NCI-H1092 treated with DMSO at 0.1 percent for 48 hours (cell line): Measurements from ENCODE around the gene HPSE2.
"Not testable (repeated sequence)": the region's sequence is repeated elsewhere in the genome, so short reads cannot be mapped to it uniquely, and the experiment has no call there.

Experiments
- DNase-seq: peaks from one replicate; lab custom pipeline; 2025; lab: John Stamatoyannopoulos, UW

Gene HPSE2

DNA sequence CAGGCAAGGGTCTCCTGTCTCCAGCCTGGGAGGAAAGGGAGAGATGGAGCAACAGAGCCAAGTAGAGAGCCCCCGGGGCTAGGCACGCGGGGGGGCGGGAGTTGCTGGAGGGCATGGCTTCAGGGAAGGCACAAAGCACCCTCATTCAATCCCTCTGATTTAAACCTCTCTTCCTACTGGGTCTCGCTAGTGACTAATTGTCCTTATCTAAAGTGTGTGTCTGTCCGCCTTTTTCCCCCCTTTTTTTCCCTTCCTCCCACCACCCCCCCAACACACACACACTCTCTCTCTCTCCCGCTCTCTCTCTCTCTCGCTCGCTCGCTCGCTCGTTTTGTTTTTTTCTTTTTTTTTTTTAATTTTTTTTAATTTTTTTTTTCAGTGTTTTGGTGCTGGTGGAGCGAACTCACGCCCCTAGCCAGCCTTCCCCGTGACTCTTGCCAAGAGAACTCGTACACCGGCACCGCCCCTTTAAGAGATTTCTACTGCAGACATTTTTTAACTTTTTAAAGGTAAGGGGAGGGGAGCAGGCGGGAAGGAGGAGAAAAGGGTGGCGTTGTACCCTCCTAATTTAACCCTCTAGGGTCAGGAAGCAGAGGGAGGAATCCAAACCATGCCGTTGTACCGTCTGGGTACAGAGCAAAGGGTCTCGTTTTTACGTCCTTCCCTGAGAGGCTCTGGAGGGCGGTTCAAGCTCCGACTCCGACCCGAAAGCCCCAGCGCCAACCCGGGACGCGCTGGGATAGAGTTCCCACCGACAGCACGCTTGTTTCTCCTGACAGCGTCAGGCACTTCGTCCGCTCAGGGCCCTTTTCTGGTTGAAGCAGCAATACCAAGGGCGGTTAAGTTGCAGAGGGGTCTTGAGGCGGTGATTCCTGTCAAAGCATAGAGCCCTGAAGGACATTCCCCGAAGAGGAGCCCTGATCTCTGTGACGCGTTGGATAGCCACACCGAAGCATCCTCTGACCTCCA is at the start of gene HPSE2:
HPSE2 (minus strand) TSS at position 195 of the 969 bp plus-strand sequence.
- DNase-seq, result no peak

DNA sequence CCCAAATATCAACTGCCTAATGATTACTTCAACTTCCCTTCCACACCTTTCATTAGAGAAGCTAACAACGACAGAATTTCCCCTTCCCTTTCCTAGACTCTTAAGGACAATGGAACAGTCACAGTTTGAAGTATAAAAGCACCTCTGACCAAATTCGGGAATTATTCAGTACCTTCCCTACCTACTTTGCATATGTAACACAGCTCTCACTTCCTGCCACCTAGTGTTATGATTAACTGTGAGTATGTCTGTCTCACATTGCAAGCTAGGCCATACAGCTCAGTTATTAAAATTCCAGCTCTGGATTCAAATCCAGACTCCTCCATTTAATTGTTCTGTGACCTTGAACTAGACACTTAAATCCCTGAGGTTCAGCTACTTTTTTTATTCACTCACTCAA is 44.8 kb upstream of the HPSE2 start:
- DNase-seq, result no peak

DNA sequence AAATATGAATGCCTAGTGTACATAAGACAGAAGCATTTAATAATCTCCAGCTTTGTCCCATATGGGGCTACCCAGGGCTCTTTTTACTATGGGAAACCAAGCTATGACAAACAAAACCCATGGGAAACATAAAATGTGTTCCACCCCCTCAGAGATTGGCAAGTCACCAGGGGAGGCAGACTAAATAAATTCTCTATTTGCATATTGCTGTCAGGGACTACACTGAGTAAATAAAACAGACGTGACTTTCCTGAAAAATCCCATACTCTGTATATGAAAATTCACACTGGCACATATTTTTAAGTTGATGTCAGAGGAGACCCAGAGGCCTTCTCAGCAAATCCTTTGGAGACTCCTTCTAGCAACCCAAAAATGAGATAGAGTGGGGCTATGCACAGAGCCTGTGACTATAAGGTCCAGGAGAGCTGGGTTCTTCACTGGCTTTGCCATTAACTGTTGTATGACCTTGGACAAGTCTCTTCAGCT is 44.0 kb upstream of the HPSE2 start:
- DNase-seq, result no peak

DNA sequence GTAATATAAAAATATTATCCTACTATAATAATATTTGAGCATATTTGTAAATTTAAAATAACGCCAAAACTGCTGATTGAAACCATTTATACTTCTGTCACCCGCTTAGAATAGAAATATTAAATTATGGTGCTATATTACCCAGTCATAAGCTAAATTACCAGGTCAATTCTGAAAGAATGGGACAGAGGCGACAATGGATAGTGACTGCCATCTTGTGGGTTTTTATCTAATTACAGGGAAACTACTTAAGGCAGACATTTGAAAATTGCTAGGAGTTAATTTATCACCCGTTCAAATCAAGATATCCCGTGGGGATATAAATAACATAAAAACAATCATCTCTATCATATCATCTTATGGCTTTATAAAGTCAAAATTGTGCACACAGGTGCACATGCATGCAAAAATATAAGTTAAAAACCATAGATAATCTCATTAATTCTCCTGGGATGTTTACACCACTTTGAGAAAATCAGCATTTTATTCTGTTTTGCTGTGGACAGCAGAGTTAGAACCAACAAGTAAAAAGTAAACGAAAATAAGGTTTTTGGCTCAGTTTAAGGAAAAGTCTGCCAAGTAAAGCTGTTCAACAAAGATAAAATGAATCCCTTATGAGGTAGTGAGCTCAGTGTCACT is 41.3 kb upstream of the HPSE2 start:
- DNase-seq, result no peak

DNA sequence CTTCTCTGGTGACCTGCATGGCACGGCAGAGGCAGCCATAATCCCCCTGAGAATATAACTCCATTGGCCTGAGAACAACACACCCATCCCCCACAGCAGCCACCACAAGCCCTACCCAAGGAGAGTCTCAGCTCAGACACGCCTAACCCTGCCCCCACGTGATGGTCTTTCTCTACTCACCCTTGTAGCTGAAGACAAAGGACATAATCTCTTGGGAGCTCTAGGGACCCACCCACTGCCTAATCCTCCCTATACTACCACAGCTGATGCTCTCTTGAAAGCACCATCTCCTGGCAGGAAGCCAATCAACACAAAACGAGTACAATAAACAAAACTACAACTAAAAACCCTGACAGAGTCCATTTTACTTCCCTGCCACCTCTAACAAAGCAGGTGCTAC is 30.7 kb upstream of the HPSE2 start:
- DNase-seq, result peak; percentile 1

DNA sequence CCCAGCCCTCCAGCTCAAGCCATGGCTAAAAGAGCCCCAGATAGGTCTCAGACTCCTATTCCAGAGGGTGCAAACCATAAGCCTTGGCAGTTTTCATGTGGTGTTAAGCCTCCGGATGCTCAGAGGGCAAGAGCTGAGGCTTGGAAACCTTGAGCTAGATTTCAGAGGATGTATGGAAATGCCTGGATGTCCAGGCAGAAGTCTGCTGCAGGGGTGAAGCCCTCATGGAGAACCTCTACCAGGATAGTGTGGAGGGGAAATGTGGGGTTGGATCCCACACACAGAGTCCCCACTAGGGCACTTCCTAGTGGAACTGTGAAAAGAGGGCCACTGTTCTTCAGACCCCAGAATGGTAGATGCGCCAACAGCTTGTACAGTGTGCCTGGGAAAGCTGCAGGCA is 13.2 kb upstream of the HPSE2 start:
- no peak for DNase-seq

DNA sequence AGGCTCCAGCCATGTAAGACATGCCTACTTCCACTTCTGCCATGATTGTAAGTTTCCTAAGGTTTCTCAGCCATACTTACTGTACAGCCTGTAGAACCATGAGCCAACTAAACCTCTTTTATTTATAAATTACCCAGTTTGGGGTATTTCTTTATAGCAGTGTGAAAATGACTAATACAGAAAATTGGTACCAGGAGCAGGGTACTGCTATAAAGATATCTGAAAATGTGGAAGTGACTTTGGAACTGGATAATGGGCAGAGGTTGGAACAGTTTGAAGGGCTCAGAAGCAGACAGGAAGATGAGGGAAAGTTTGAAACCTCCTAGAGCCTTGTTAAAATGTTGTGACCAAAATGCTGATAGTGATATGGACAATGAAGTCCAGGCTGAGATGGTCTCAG is 12.2 kb upstream of the HPSE2 start:
- DNase-seq, result not testable (repeated sequence)

DNA sequence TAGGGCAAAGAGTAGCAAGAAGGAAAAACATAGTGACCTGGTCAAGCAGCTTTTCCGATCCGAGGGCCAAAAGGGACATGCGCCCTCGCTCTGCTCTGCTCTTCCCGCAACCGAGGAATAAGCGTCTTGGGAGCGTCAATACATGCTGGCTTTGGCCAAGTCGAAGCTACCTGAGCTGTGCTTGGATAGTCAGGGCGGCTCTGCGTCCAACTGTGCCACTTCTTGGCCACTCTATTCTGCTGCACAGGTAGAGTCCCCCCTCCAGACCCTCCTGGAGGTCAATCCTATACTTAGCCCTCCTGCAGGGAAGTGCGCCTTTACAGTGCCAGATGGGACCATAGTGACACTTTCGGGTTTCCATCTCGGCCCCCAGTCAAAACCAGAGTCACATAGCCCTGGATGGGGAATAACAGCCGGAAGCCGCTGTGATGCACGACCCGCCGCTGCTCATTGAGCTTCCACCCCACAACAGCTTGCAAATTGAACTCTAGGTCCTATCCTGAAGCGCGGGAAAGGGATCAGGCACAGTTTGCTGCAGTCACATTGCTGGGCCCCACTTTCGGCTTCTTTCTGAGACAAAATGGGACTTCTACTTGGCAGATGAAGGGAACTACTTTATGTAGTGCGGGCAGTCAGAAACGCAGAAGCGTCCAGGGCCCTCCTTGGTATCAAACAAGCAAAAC is 1.1 kb upstream of the HPSE2 start:
- DNase-seq, result no peak

DNA sequence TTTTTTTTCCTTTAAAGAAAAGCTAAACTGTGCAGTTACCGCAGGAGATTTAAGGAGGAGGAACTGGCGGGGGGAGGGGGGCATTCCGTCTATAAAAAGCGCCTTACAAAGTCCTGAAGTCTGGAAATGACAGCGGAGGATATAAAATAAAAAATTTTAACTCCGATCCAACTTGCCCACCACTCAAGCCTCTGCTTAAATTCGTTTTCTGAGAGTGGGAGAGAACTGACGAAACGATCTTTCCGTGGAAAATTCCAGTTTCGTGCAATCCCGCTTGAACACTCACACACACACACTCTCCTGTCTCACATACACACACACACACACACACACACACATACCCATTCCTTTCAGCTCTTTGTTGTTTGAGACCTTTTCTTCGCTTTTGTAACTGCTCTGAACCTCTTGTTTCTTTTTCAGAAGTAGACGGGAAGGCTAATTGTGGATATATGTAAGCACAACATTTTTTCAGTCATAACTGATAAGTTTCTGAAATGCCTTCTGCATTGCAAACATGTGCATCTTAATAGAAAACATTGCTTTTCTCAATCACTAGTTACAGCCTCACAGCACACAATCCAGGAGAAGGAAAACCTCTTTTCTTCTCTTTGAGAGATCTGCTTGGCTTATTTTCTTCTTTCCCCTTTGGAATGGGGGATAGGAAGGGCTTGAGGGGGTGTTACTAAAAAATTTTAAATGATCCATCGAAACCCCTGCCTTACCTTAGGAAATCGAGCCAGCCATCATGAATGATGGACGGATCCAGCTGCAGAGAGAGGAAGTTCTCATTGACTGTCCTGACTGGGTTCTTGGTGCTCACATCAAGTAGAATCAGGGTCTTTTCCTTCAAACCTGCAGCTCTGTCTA is 628 bp downstream of the HPSE2 start:
- DNase-seq, result no peak

DNA sequence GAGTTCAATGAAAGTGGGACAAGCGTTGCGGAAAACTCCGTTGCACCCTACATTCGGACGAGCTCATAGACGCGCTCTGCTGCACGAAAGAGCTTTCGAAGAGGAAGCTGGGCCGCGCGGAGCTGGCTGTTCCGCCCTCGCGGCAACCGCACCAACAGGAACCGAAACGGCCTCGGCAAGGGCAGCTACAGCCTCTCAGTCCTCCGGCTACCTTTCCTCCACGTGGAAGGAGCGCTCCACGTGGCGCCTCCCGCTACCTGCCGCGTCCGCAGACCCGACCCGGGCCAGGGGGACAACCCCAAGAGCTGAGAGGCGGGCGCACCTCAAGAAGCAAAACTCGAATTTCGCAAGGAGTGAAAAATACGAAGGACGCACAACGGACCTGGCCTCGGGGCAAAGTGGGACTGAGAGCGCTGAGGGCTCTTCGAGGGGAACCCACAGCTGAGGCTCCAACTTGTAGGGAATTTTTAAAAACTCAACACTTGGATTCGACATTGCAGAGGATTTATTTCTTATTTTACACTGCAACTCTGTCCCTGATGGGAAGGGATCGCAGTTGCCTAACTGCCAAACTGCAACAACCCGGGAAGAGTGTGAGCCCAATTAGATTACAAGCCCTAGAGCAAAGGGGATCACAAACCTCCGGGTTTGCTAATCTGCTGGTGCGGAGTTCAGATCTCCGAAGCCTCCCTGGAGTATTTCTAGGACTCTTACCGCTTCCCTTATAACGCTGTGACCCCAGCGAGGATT is 1.4 kb downstream of the HPSE2 start:
- DNase-seq, result no peak

DNA sequence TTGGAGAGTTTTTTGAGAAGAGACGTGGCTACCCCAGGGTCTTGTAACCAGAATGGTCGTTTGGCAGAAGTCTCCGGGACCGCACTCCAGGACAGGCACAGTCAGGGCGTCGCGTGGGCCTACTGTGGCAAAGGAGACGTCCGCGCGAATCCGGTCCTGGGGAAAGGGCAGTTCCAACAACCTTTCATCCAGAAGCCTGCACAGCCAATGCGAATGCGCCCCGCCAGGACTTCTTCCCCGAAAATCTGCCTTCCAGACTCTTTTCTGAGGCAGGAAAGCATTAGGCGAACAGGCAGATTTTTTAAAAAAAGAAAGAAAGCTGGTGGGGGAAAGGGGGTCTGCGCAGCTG is 2.0 kb downstream of the HPSE2 start:
- no peak for DNase-seq

DNA sequence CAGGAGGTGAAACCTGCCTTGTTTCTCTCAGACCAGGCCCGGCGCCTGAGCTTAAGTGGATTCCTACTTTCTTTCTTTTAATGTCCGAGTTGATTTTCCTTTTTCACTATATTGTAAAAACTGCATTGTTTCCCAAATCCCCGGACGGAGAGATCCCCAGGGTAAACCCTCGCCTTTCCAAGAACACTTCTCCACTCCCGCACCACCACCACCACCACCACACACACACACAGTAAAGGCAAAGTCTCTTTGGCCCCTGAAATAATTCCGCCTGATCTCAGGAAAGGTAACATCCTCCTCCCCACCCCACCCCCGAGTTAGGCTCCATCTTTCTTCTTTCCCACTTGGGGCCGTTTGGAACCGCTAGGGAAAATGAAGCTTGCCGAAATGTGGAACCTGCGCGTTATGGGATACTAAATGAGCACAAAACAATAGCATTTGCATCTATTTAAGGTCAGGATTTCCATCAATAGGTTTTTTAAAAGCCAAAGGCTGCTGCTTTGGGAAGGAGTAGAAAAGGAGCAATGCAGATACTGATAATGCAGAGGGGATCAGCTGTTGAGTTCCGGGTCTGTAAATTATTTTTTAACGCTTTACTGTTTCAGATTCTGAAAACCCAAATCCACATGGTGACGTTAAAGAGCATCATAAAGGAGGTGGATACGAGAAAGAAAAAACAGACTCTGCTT is 2.5 kb downstream of the HPSE2 start:
- no peak for DNase-seq

DNA sequence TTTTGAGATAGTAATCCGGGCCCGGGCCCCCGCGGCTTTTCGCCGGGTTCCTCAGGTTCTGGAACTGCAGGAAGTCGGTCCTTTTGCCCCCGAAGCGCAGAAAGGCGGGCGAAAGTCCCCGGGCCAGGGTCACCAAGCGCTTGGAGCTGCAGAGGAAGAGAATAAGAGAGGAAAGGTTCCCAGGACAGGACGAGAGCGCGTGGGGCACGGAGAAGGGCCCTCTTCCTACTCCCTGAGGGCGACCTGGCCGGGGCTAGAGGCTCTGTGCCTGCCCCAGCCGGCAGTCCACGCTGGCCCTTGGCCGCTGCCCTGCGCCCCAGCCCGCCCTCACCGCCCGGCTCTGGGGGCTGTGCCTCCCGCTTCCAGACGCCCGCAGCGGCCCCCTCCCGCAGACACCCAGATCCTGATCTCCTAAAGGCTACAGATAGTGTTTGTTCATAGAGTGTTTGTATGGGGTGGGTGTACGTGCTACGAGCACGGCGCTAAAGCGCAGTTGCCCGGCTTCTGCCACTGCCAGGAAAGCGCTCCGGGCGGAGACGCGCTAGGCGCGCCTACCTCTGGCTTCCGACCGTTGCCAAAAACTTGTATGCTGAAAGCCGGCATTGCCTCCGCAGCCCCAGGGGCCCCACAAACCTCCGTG is 3.2 kb downstream of the HPSE2 start:
- no peak for DNase-seq

DNA sequence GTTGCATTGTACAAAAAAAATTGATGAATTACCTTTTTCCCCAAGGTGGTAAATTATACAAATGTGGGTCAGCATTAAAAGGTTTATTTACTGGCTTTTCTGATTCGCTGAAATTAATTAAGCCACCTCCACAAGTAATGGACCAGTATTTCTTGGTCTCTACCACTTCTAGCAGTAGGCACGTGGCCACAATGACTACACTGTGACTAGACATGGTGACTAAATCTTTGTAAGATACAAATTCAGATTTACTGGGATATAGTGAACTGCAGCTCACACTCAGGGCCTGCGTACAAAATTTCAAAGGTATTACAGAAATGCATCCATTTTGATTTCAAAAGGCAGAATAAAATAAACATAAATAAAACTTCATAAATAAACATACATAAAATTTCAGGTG is 10.9 kb downstream of the HPSE2 start:
- DNase-seq, result no peak

DNA sequence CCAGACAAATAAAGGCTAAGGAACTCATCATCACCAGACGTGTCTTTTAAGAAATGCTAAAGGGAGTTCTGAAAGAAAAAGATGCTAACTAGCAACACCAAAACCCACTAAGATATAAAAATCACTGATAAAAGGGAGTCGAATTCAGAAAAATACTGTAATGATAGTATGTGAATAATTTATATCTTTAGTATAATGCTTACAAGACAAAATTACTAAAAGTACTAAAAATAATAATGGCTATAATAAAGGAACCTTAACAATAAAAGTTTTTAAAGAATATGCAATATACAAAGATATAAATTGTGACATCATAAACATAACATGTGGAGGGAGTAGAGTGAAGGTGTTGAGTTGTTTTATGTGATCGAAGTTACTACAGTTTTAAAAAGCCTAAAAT is 28.3 kb downstream of the HPSE2 start:
- DNase-seq, result no peak

DNA sequence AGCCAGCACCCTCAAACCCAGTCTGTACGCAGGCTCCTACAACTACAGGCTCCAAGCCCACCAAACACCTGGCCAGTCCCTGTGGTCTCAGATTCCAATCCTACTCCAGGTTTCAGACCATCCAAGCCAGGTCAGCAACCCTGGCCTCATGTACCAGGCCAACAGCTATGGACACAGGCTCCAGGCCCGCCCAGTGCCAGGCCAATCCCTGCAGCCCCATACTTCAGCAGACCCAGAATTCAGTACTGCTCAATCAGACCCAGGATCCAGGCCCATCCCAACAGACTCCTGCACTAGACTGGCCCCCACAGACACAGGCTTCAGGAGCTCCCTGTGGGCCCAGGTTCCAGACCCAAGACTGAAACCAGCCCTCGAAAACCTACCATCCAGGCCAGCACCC is 32.3 kb downstream of the HPSE2 start:
- no peak for DNase-seq

DNA sequence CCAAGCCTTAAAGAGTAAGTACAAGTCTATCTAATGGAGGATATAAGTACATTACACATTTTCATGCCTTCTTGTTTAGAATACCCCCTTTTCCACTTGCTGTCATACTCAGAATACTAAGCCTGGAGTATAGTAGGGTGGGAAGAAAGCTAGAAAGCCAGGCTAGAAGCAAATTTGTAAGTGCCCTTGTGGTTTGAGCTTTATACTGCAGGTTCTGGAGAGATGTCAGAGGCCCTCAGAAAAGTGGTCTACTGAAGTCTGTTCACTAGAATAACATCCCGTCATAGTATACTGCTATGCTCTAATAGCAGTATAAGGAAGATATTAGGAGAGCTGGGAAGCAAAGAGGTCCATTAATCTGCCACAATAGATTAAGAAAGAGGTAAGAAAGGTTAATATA is 62.7 kb downstream of the HPSE2 start:
- no peak for DNase-seq

DNA sequence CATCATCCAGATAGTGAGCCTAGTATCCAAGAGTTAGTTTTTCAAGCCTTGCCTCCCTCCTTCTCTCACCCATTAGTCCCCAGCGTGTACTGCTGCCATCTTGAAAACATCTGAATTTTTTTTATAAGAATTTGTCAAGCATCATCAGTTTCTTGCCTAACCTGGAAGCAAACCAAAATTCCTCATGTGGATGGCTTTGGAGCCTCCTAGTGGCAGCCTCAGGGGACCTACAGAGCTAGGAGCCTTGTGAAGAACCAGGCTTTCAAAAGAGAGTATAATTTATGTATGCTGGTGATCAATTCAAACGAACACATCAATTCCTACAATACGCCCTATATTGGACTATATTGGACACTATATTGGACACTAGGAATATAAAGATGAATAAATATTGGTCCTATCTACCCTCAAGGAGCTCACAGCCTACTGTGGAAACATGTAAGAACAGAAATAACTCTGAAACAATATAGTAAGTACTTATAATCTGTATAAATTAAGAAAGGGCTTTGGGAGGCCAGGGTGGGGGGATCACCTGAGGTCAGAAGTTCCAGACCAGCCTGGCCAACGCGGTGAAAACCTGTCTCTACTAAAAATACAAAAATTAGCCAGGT is 63.4 kb downstream of the HPSE2 start:
- DNase-seq, result no peak

DNA sequence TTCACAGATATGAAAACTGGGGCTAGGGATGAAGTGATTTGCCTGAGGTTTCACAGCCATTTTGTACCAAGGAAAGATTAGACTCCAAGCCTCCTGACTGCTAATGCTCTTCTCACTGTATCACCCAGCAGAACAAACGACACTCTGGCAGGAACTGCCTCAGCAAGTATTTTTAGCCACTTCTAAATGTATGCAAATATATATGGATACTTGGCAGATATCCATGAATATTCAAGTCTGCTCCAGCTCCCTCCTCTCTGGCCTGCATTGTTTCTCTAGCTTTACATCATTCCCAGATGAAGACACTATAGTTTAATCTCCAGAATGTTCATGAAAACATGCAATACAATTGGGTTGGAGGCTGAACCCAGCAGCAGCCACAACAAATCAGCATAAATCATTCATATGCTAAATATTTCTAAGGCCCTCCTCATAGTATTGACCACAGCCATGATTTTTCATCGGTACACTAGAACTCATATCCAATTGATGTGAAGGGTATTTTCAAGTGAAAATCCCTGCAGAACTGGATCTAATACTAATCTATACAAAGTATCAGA is 65.5 kb downstream of the HPSE2 start:
- no peak for DNase-seq
